K562 (cell line): ENCODE results near the gene SNAPC5. TPM values are rescaled to one million over a fixed set of nuclear protein-coding genes. Genes with fewer than 3 reads are reported as not detected.

ENCODE experiments used
- CBX1 ChIP-seq: sonication (generic); IDR thresholded peaks from 2 replicates; pipeline ENCODE4 v1.6.1; 2016; ENCODE audit warnings: antibody characterized with exemption, low read depth, mild to moderate bottlenecking
- CBX3 ChIP-seq, 2 experiments: IDR thresholded peaks; 1 replicate in 1 of 2; 2 replicates in 1 of 2; pipeline ENCODE4 v1.6.1; 2012; ENCODE audit warnings: inconsistent platforms in 2 of 2, low read length in 2 of 2, borderline replicate concordance in 1 of 2, control low read depth in 1 of 2
- CCNT2 ChIP-seq: IDR thresholded peaks from 2 replicates; pipeline ENCODE4 v1.6.1; 2011; ENCODE audit warnings: borderline replicate concordance, low read depth, mild to moderate bottlenecking, moderate library complexity, mixed read lengths, low read length; ENCODE audit not compliant: insufficient read length; ENCODE audit errors: extremely low read depth
- CGGBP1 ChIP-seq: fragments of 250-450 bp; sonication (Bioruptor Pico); IDR thresholded peaks from 2 replicates; pipeline ENCODE4 v1.9.0; 2021; ENCODE audit warnings: mild to moderate bottlenecking
- E2F3 ChIP-seq: fragments of 250-450 bp; sonication (Bioruptor Pico); IDR thresholded peaks from 2 replicates; pipeline ENCODE4 v1.4.0; 2020; ENCODE audit warnings: mild to moderate bottlenecking
- MYBL2 ChIP-seq, 2 experiments: fragments of 450-650 bp in 1 of 2; sonication (generic) in 1 of 2; formaldehyde crosslinking in 1 of 2; IDR thresholded peaks; 2 replicates each; pipeline versions ENCODE4 v1.6.1 to v1.8.1; 2017 to 2022; ENCODE audit warnings: borderline replicate concordance in 1 of 2, inconsistent platforms in 1 of 2, low read depth in 1 of 2, mild to moderate bottlenecking in 1 of 2, missing genetic modification reagents in 1 of 2, moderate library complexity in 1 of 2
- NCOR1 ChIP-seq: fragments of 450-650 bp; IDR thresholded peaks from 2 replicates; pipeline ENCODE4 v1.6.1; 2016; ENCODE audit warnings: mild to moderate bottlenecking, moderate library complexity
- PCBP1 ChIP-seq: fragments of 200-400 bp; formaldehyde crosslinking; IDR thresholded peaks from 2 replicates; pipeline ENCODE4 v1.6.1; 2018; ENCODE audit warnings: mild to moderate bottlenecking, low read depth, low read length; ENCODE audit not compliant: poor library complexity, severe bottlenecking
- RBM34 ChIP-seq: fragments of 200-400 bp; formaldehyde crosslinking; IDR thresholded peaks from 2 replicates; pipeline ENCODE4 v1.6.1; 2018; ENCODE audit warnings: low read length, borderline replicate concordance; ENCODE audit not compliant: insufficient read depth
- SNIP1 ChIP-seq: fragments of 450-650 bp; IDR thresholded peaks from 2 replicates; pipeline ENCODE4 v1.7.1; 2017; ENCODE audit warnings: low read depth, mild to moderate bottlenecking
- YBX1 ChIP-seq: fragments of 450-650 bp; IDR thresholded peaks from 2 replicates; pipeline ENCODE4 v1.7.1; 2016; ENCODE audit warnings: mild to moderate bottlenecking
- ZBTB17 ChIP-seq: fragments of 450-650 bp; formaldehyde crosslinking; IDR thresholded peaks from 2 replicates; pipeline ENCODE4 v1.4.0; 2020; ENCODE audit warnings: mild to moderate bottlenecking
- ZNF184 ChIP-seq: sonication (generic); formaldehyde crosslinking; IDR thresholded peaks from 2 replicates; pipeline ENCODE4 v1.5.0; 2020; ENCODE audit warnings: missing genetic modification reagents
- ZNF3 ChIP-seq: fragments of 250-450 bp; sonication (Bioruptor Pico); IDR thresholded peaks from 2 replicates; pipeline ENCODE4 v1.5.0; 2021; ENCODE audit warnings: mild to moderate bottlenecking, moderate library complexity
- ZNF507 ChIP-seq: conservative IDR thresholded peaks from 2 replicates; pipeline ENCODE4 v1.6.1; 2017; ENCODE audit warnings: missing genetic modification characterization, missing compliant biosample characterization
- ZNF717 ChIP-seq: fragments of 250-450 bp; sonication (Bioruptor Pico); IDR thresholded peaks from 2 replicates; pipeline ENCODE4 v1.5.0; 2021
- ZNF77 ChIP-seq: fragments of 250-450 bp; sonication (Bioruptor Pico); IDR thresholded peaks from 2 replicates; pipeline ENCODE4 v1.5.0; 2020
- polyA plus RNA-seq, 8 experiments: library from polyadenylated mRNA; depleted of rRNA in 4 of 8; stranded (reverse) in 5 of 8; unstranded in 3 of 8; fragments of >200 nt; fragmentation: Nextera tagmentation in 2 of 8; fragmentation: Illumina TruSeq in 1 of 8; extraction: Ambion mirVana in 2 of 8; extraction: Trizol in 1 of 8; gene quantifications; 2 replicates each; pipeline versions ENCODE4 v1.2.1 to v1.2.3, GENCODE V29; 2011 to 2014; ENCODE audit warnings: inconsistent platforms in 1 of 8, missing spikeins in 1 of 8
- total RNA-seq, 7 experiments: library from RNA; depleted of rRNA in 6 of 7; stranded (reverse); fragments of >200 nt in 6 of 7; fragmentation: Illumina TruSeq in 2 of 7; extraction: Trizol in 2 of 7; gene quantifications; 2 replicates each; pipeline versions ENCODE4 v1.2.1 to v1.2.3, GENCODE V29; 2011 to 2021; ENCODE audit warnings: low replicate concordance in 1 of 7
- TF ChIP-seq, protein P1 (sequence below), 2 experiments: fragments of 150-350 bp in 1 of 2; IDR thresholded peaks; 2 replicates each; pipeline ENCODE4 v1.6.1; 2012 to 2016; ENCODE audit warnings: low read depth in 2 of 2, low read length in 2 of 2, mild to moderate bottlenecking in 1 of 2, moderate library complexity in 1 of 2
- TF ChIP-seq, protein P2 (sequence below): fragments of 450-650 bp; IDR thresholded peaks from one replicate; pipeline ENCODE4 v1.6.1; 2018; ENCODE audit warnings: mild to moderate bottlenecking, moderate library complexity; ENCODE audit not compliant: partially characterized antibody

Gene SNAPC5
- total and polyA plus RNA-seq, 9 of the 15 experiments (the other 6 are each of a cell fraction or from before 2014, with no cell fraction given): 52.8 to 155 (median 96.5) TPM

GRCh38 chr15:66497502-66498455 lies at the start of gene SNAPC5 (continued):
- TF ChIP-seq, protein P1, sequence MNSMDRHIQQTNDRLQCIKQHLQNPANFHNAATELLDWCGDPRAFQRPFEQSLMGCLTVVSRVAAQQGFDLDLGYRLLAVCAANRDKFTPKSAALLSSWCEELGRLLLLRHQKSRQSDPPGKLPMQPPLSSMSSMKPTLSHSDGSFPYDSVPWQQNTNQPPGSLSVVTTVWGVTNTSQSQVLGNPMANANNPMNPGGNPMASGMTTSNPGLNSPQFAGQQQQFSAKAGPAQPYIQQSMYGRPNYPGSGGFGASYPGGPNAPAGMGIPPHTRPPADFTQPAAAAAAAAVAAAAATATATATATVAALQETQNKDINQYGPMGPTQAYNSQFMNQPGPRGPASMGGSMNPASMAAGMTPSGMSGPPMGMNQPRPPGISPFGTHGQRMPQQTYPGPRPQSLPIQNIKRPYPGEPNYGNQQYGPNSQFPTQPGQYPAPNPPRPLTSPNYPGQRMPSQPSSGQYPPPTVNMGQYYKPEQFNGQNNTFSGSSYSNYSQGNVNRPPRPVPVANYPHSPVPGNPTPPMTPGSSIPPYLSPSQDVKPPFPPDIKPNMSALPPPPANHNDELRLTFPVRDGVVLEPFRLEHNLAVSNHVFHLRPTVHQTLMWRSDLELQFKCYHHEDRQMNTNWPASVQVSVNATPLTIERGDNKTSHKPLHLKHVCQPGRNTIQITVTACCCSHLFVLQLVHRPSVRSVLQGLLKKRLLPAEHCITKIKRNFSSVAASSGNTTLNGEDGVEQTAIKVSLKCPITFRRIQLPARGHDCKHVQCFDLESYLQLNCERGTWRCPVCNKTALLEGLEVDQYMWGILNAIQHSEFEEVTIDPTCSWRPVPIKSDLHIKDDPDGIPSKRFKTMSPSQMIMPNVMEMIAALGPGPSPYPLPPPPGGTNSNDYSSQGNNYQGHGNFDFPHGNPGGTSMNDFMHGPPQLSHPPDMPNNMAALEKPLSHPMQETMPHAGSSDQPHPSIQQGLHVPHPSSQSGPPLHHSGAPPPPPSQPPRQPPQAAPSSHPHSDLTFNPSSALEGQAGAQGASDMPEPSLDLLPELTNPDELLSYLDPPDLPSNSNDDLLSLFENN (IDR thresholded peaks at IDR 0.05; ENCODE audit: low read depth in 2 of 2, low read length in 2 of 2): no peak
- TF ChIP-seq ZNF717 (no peak), ZNF507 (tag) (no peak), ZNF77 (no peak), ZBTB17 (CRISPR knock-in tag) (peak; percentile 40; the same call in 1 of the 2 replicates), MYBL2 (IDR thresholded peaks at IDR 0.05; ENCODE audit: low read depth) (no peak), MYBL2 (CRISPR knock-in tag; IDR thresholded peaks at IDR 0.05; ENCODE audit: borderline replicate concordance) (no peak), NCOR1 (peak; percentile 41), ZNF3 (CRISPR knock-in tag) (no peak), CBX1 (peak; percentile 96; the same call in 1 of the 2 replicates), ZNF184 (CRISPR knock-in tag) (no peak), CCNT2 (peak; percentile 80), E2F3 (CRISPR knock-in tag) (no peak), PCBP1 (peak; percentile 88), RBM34 (no peak), SNIP1 (no peak), CBX3 (IDR thresholded peaks at IDR 0.05; ENCODE audit: borderline replicate concordance in 1 of 2, low read length in 2 of 2) (peak in 1 of 2 experiments; percentile 76; a peak in 2 of 3 replicates), YBX1 (no peak), CGGBP1 (CRISPR knock-in tag) (no peak; the same call in 1 of the 2 replicates)
- TF ChIP-seq, protein P2, sequence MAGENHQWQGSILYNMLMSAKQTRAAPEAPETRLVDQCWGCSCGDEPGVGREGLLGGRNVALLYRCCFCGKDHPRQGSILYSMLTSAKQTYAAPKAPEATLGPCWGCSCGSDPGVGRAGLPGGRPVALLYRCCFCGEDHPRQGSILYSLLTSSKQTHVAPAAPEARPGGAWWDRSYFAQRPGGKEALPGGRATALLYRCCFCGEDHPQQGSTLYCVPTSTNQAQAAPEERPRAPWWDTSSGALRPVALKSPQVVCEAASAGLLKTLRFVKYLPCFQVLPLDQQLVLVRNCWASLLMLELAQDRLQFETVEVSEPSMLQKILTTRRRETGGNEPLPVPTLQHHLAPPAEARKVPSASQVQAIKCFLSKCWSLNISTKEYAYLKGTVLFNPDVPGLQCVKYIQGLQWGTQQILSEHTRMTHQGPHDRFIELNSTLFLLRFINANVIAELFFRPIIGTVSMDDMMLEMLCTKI: no peak
